Chondrocyte (in vitro differentiated cells): ENCODE results near the gene PRKAR1B. TPM values are rescaled to one million over a fixed set of nuclear protein-coding genes. Genes with fewer than 3 reads are reported as not detected.

Source experiments
- DNase-seq: peaks from one replicate; pipeline ENCODE4 v3.0.0; 2021; ENCODE audit warnings: mixed read lengths, low spot score
- H3K27ac Mint-ChIP-seq: one replicate; pipeline ENCODE4 v1.8.0; 2021; ENCODE audit warnings: mild to moderate bottlenecking, moderate library complexity, mixed read lengths; ENCODE audit not compliant: unreplicated experiment
- H3K27me3 Mint-ChIP-seq: 2 replicates; pipeline ENCODE4 v1.8.0; 2021; ENCODE audit warnings: low read depth, mixed read lengths
- H3K36me3 Mint-ChIP-seq: 2 replicates; pipeline ENCODE4 v1.8.0; 2021; ENCODE audit warnings: low read depth, mixed read lengths
- H3K4me1 Mint-ChIP-seq: 2 replicates; pipeline ENCODE4 v1.8.0; 2021; ENCODE audit warnings: low read depth, mild to moderate bottlenecking, mixed read lengths
- H3K4me3 Mint-ChIP-seq: one replicate; pipeline ENCODE4 v1.8.0; 2021; ENCODE audit warnings: mild to moderate bottlenecking, moderate library complexity, mixed read lengths; ENCODE audit not compliant: unreplicated experiment
- H3K9me3 Mint-ChIP-seq: 2 replicates; pipeline ENCODE4 v1.8.0; 2021; ENCODE audit warnings: low read depth, mixed read lengths
- total RNA-seq: library from RNA; stranded (reverse); gene quantifications from 3 replicates; pipeline ENCODE4 v1.2.1, GENCODE V29; 2021
- TF ChIP-seq, protein P1 (sequence below): fragments of 200-600 bp; sonication (generic); IDR thresholded peaks from 2 replicates; pipeline ENCODE4 v1.5.0; 2021; ENCODE audit warnings: antibody characterized with exemption, mild to moderate bottlenecking, moderate library complexity

Gene PRKAR1B
- total RNA-seq, 1 donor from 2014 or later: 7.7 TPM

DNA sequence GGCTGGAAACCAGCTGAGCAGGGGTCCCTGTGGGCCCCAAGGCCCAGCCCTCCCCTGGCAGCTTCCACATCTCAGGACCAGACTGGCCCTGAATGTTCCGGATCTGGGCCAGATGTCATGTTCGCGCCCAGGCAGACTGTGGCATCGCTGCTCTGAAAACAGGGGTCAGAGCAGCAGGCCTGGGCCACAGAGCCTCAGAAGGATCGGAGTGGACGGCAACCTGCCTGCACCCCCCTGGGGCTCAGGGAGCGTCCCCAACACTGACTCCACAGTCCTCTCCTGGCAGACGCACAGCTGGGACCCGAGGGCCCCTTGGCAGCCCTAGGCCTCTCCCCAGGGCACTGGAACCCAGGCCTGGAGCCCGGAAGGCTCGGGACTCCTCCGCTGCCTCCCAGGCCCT lies 91.9 kb downstream of the PRKAR1B start:
- Mint-ChIP-seq H3K4me3 (no peak overlapping the region), H3K27me3 (no peaks in the 10 kb centered on the region), H3K4me1 (peaks cover 2% of the 10 kb centered on the region), H3K27ac (no peak overlapping the region), H3K9me3 (no peaks in the 10 kb centered on the region), H3K36me3 (no peaks in the 10 kb centered on the region)
- DNase-seq: no peak
- TF ChIP-seq, protein P1, sequence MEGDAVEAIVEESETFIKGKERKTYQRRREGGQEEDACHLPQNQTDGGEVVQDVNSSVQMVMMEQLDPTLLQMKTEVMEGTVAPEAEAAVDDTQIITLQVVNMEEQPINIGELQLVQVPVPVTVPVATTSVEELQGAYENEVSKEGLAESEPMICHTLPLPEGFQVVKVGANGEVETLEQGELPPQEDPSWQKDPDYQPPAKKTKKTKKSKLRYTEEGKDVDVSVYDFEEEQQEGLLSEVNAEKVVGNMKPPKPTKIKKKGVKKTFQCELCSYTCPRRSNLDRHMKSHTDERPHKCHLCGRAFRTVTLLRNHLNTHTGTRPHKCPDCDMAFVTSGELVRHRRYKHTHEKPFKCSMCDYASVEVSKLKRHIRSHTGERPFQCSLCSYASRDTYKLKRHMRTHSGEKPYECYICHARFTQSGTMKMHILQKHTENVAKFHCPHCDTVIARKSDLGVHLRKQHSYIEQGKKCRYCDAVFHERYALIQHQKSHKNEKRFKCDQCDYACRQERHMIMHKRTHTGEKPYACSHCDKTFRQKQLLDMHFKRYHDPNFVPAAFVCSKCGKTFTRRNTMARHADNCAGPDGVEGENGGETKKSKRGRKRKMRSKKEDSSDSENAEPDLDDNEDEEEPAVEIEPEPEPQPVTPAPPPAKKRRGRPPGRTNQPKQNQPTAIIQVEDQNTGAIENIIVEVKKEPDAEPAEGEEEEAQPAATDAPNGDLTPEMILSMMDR: no peak

DNA sequence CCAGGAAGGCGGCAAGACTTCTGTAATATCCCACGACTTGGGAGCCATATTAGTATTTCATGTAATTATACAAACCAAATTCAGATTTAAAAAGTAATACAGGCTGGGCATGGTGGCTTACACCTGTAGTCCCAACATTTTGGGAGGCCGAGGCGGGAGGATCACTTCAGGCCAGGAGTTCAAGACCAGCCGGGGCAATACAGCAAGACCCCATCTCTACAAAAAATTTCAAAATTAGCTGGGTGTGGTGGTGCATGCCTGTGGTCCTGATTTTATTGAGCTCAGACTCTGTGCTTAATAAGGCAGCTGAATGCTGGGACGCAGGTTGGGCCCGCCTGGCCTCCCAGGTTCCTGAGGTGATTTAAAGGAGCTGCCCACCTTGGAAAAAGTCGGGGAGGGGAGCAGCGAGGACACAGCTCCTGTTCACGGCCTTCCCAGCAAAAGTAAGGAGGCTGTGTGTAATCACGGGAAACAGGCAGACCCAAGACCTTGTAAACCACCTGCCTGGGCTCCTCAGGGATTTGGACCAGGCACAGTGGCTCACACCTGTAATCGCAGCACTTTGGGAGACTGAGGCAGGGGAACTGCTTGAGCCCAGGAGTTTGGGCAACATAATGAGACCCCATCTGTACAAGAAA lies 93.6 kb downstream of the PRKAR1B start:
- no peaks in the 10 kb centered on the region for H3K36me3 Mint-ChIP-seq

DNA sequence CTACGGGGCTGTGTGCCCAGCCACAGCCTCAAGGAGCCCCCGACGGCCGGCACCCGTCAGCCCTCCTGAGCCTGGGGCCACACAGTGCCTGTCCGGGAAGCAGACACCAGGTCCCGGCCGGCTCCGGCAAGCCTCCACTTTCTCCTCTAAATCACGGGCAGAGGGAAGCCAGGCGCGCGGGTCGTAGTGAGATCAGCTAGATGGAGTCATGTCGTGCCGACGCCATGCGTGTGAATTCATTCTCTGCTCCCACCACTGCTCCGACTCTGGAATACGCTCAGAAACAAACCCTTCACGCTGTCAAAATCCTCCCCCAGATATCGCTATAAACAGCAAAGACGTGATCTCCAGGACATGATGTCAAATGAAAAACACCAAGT lies 94.3 kb downstream of the PRKAR1B start:
- no peaks in the 10 kb centered on the region for H3K36me3 Mint-ChIP-seq
- H3K4me3 Mint-ChIP-seq: no peak overlapping the region
- H3K4me1 Mint-ChIP-seq: peaks cover 2% of the 10 kb centered on the region
- TF ChIP-seq, protein P1: no peak
- no peaks in the 10 kb centered on the region for H3K27me3 Mint-ChIP-seq
- H3K9me3 Mint-ChIP-seq: no peaks in the 10 kb centered on the region
- no peak overlapping the region for H3K27ac Mint-ChIP-seq
- no peak for DNase-seq

More for the DNA sequence above, 93.6 kb downstream of the PRKAR1B start:
- Mint-ChIP-seq H3K27ac (no peak overlapping the region), H3K4me1 (peaks cover 2% of the 10 kb centered on the region), H3K9me3 (no peaks in the 10 kb centered on the region), H3K27me3 (no peaks in the 10 kb centered on the region), H3K4me3 (no peak overlapping the region)
- DNase-seq: no peak
- TF ChIP-seq, protein P1: no peak

DNA sequence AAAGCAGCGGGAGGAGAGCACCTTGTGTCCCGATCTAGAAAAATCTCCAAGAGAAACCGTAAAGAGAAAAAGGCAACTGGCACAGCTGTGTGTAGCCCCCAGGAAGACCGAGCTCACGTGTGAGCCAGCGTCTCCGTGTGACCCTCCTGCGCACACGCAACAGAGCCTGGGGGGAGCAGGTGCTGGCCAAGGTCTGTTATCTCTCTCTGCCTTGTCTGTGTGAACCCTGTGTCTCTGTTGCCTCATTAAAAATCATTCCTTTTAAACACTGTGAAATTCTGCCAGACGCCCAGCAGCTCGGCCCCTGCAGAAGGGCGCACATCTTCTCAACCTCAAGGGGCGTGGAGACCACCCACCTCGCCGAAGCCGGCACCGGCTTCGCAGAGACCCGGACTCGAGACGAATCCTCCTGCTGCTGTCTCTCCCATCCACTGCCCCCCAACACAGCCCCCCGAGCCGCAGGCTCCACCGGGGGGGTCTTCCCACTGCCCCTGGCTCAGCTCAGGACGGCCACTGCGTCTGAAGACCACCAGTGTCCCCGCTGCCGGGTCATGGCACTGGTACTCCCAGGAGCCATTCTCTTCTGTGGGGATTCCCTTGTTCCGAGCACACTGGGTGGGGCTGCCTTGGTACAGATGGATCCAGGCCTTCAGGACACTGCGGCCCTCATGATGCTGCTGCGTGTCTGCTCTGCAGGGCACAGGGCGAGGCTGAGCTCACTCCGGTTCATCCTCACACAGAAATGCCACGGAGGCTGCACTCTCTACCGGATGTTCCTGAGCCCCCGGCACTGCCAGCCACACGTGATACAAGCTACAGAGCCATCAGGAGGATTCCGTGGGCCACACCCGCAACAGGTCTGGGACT lies 94.9 kb downstream of the PRKAR1B start:
- H3K27me3 Mint-ChIP-seq: no peaks in the 10 kb centered on the region
- H3K4me1 Mint-ChIP-seq: peaks cover 2% of the 10 kb centered on the region
- H3K36me3 Mint-ChIP-seq: no peaks in the 10 kb centered on the region
- H3K27ac Mint-ChIP-seq: no peak overlapping the region
- no peaks in the 10 kb centered on the region for H3K9me3 Mint-ChIP-seq
- H3K4me3 Mint-ChIP-seq: no peak overlapping the region
- DNase-seq: no peak
- TF ChIP-seq, protein P1: no peak

DNA sequence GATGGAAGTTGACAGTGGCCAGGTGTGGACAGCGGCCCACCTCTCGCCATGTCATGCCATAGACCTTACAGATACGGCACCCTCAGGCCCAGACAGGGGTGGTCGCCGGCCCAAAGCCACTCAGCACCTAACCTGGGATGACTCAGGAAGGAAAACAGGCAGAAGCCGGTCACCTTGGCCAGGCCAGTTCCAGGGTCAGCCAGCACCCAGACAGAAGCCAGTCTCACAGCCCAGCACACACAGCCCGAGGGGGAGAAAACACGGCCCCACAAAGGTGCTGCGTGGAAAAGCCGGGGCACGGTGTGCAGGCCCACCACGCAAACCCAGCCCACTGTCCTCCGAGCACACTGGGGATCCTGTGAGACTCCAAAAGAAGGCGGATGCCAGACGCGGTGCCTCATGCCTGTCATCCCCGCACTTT lies 95.8 kb downstream of the PRKAR1B start:
- TF ChIP-seq, protein P1: no peak
- no peaks in the 10 kb centered on the region for H3K9me3 Mint-ChIP-seq
- no peak overlapping the region for H3K4me3 Mint-ChIP-seq
- H3K4me1 Mint-ChIP-seq: peaks cover under 1% of the 10 kb centered on the region
- H3K27ac Mint-ChIP-seq: no peak overlapping the region
- no peaks in the 10 kb centered on the region for H3K36me3 Mint-ChIP-seq
- H3K27me3 Mint-ChIP-seq: no peaks in the 10 kb centered on the region
- DNase-seq: no peak
